T-cell (primary cell): ENCODE results near the gene DMRTB1. TPM values are rescaled to one million over a fixed set of nuclear protein-coding genes. Genes with fewer than 3 reads are reported as not detected.

Experiments used
- total RNA-seq, 35 experiments: library from RNA in 6 of 35; stranded (reverse) in 6 of 35; fragments of 120-200 nt in 1 of 35; gene quantifications; one replicate each; pipeline versions ENCODE4 v1.2.1 to v1.2.4 and lab custom pipeline; 2013 to 2026

The DMRTB1 gene
- total RNA-seq, 5 donors from 2014 or later (not counting 1 experiment from before 2014, with no cell fraction given) = not detected

Other genes starting within 250 kb of the DMRTB1 start
- 10 to 100 TPM; 41.4 to 71.3 (median 69.3) TPM for gene CZIB, start 238.8 kb upstream of the DMRTB1 start, total RNA-seq
- 10 to 100 TPM; 43.7 to 51.9 (median 51.3) TPM for gene MAGOH, start 220.9 kb upstream of the DMRTB1 start, total RNA-seq
- 10 to 100 TPM in 4 of 5 donors, 1 to 10 TPM in 1; 8.9 to 21.5 (median 19.8) TPM for gene LRP8, start 131.3 kb upstream of the DMRTB1 start, total RNA-seq